Panc1 (cell line): ENCODE results near the gene CDRT15. TPM values are rescaled to one million over a fixed set of nuclear protein-coding genes. Genes with fewer than 3 reads are reported as not detected.

Experiments
- ATAC-seq: fragments of 200-7000 bp; cut with Tn5 transposase; 2 replicates; pipeline ENCODE4 v1.9.1; 2020; ENCODE audit warnings: mild to moderate bottlenecking, moderate library complexity
- BruUV-seq: library from RNA; stranded (reverse); fragments of 400-500 nt; replicated peaks from 2 replicates; lab custom pipeline; 2021; lab: Mats Ljungman, UMichigan
- CTCF ChIA-PET: fragments of 300-600 bp; sonication (Branson Sonifier 250); formaldehyde crosslinking; loops from one replicate; lab custom pipeline; 2022; ENCODE audit warnings: antibody characterized with exemption; lab: Charles Lee
- POLR2A ChIA-PET: fragments of 300-600 bp; sonication (Branson Sonifier 250); formaldehyde crosslinking; loops from one replicate; lab custom pipeline; 2022; ENCODE audit warnings: antibody characterized with exemption; lab: Charles Lee
- DNase-seq: peaks from one replicate; pipeline ENCODE4 v3.0.0-alpha.2; 2010; ENCODE audit warnings: low read depth, low spot score
- H3K27ac ChIP-seq: 2 replicates; pipeline ENCODE4 v1.5.1; 2011; ENCODE audit warnings: mild to moderate bottlenecking, low read length, inconsistent platforms
- H3K27me3 ChIP-seq: fragments of 200-500 bp; sonication (Bioruptor generic); 2 replicates; pipeline ENCODE4 v1.6.0; 2014; ENCODE audit warnings: low read length, inconsistent platforms; ENCODE audit not compliant: control insufficient read depth, insufficient read depth
- H3K36me3 ChIP-seq: fragments of 200-500 bp; sonication (Bioruptor generic); 2 replicates; pipeline ENCODE4 v1.5.1; 2014; ENCODE audit warnings: inconsistent platforms, mild to moderate bottlenecking, low read length, moderate library complexity; ENCODE audit not compliant: control insufficient read depth, insufficient read depth
- H3K4me1 ChIP-seq: 2 replicates; pipeline ENCODE4 v1.5.1; 2011; ENCODE audit warnings: inconsistent platforms, mild to moderate bottlenecking, low read length, moderate library complexity; ENCODE audit not compliant: control insufficient read depth, insufficient read depth
- H3K4me3 ChIP-seq, 2 experiments: 2 replicates each; pipeline ENCODE4 v1.5.1; 2011 to 2012; ENCODE audit warnings: low read depth in 2 of 2, low read length in 2 of 2, mild to moderate bottlenecking in 2 of 2, inconsistent platforms in 1 of 2, moderate library complexity in 1 of 2
- H3K9me3 ChIP-seq: fragments of 200-500 bp; sonication (Bioruptor generic); 2 replicates; pipeline ENCODE4 v1.5.1; 2014; ENCODE audit warnings: low read depth, mild to moderate bottlenecking, inconsistent platforms, low read length, moderate library complexity; ENCODE audit not compliant: control insufficient read depth, insufficient read depth
- CTCF ChIP-seq: fragments of 450-650 bp; IDR thresholded peaks from 2 replicates; pipeline ENCODE4 v1.5.1; 2017; ENCODE audit warnings: mild to moderate bottlenecking
- POLR2AphosphoS5 ChIP-seq: IDR thresholded peaks from 2 replicates; pipeline ENCODE4 v1.6.1; 2012; ENCODE audit warnings: mild to moderate bottlenecking, low read depth, low read length, moderate library complexity
- REST ChIP-seq, 2 experiments: IDR thresholded peaks; 2 replicates each; pipeline ENCODE4 v1.6.1; 2011 to 2012; ENCODE audit warnings: low read depth in 2 of 2, control low read depth in 1 of 2, low read length in 1 of 2, mild to moderate bottlenecking in 1 of 2, moderate library complexity in 1 of 2; ENCODE audit not compliant: insufficient read depth in 1 of 2
- SIN3A ChIP-seq: IDR thresholded peaks from 2 replicates; pipeline ENCODE4 v1.6.1; 2012; ENCODE audit warnings: low read depth, mild to moderate bottlenecking, low read length, moderate library complexity, borderline replicate concordance; ENCODE audit not compliant: insufficient read depth
- TCF7L2 ChIP-seq: IDR thresholded peaks from 2 replicates; pipeline ENCODE4 v1.6.1; 2011; ENCODE audit warnings: mild to moderate bottlenecking, low read depth, low read length, inconsistent platforms
- in situ Hi-C: cut with HindIII; loops from 2 replicates; pipeline ENCODE4 v1.10.0; 2016; ENCODE audit warnings: low sequenced_read_pairs, low pct_unique_long_range_greater_than_20kb
- intact Hi-C: fragments of 100-400 bp; cut with micrococcal nuclease; formaldehyde crosslinking; loops from one replicate; pipeline ENCODE4 v1.10.0; 2022; ENCODE audit not compliant: unreplicated experiment
- total RNA-seq: library from RNA; stranded (reverse); gene quantifications from one replicate; pipeline ENCODE4 v1.2.1, GENCODE V29; 2021; ENCODE audit not compliant: unreplicated experiment

Gene CDRT15
- total RNA-seq, 1 experiment from 2014 or later: not detected

GRCh38 chr17:14199601-14200000, 37.1 kb downstream of the CDRT15 start:
- in situ Hi-C loops (no loop called here), intact Hi-C loops (no loop called here)
- Histone ChIP-seq H3K27me3 (no peaks in the 10 kb centered on the region), H3K4me3 (no peak overlapping the region), H3K36me3 (no peaks in the 10 kb centered on the region), H3K27ac (no peak overlapping the region), H3K4me1 (no peaks in the 10 kb centered on the region), H3K9me3 (no peaks in the 10 kb centered on the region)
- TF ChIP-seq TCF7L2: no peak
- TF ChIP-seq SIN3A: no peak
- no peak for TF ChIP-seq CTCF
- no peak for TF ChIP-seq REST (IDR thresholded peaks at IDR 0.05; ENCODE audit: insufficient read depth in 1 of 2, low read depth in 2 of 2, low read length in 1 of 2)
- TF ChIP-seq POLR2AphosphoS5: no peak
- ChIA-PET CTCF (interaction anchor here (0.6 kb wide), 1 partner anchor 861 kb away, joined by 4 read pairs; no protein-coding TSS in a partner anchor), POLR2A (no interaction called here)
- DNase-seq: no peak
- BruUV-seq: no TSS peak
- no peak for ATAC-seq

- no peaks in the 10 kb centered on the region for H3K36me3 ChIP-seq
- in situ Hi-C loops (no loop called here), intact Hi-C loops (no loop called here)
- no peaks in the 10 kb centered on the region for H3K4me1 ChIP-seq
- H3K27me3 ChIP-seq: no peaks in the 10 kb centered on the region
- no peak for TF ChIP-seq CTCF
- TF ChIP-seq TCF7L2: no peak
- TF ChIP-seq REST (IDR thresholded peaks at IDR 0.05; ENCODE audit: insufficient read depth in 1 of 2, low read depth in 2 of 2, low read length in 1 of 2): no peak
- TF ChIP-seq POLR2AphosphoS5: no peak
- no peak for TF ChIP-seq SIN3A
- no TSS peak for BruUV-seq
- CTCF ChIA-PET: no interaction called here
- no peak overlapping the region for H3K4me3 ChIP-seq
- H3K9me3 ChIP-seq: no peaks in the 10 kb centered on the region
- no peak overlapping the region for H3K27ac ChIP-seq
- ATAC-seq: no peak
- POLR2A ChIA-PET: no interaction called here
- no peak for DNase-seq
Measured at GRCh38 chr17:14198575-14198974, 38.1 kb downstream of the CDRT15 start.
